ENCODE results near the gene GSE1. TPM values are rescaled to one million over a fixed set of nuclear protein-coding genes. Genes with fewer than 3 reads are reported as not detected.

Gene GSE1
- total RNA-seq, 1 experiment from 2014 or later, result 124 TPM

DNA sequence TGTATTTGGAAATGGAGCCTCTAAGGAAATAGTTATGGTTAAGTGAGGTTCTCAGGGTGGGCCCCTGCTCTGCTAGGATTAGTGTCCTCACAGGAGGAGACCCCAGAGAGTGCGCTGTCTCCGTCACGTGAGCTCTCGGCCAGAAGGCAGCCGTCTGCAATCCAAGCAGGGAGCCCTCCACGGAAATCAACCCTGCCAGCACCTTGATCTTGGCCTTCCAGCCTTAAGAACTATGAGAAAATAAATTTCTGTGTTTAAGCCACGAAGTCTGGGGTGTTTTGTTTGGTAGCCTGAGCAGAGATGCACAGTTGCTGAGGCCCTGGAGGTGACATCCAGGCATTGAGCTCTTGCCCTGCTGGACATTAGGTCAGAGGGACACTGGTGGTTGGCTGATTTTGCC is 32.4 kb upstream of the GSE1 start (continued):
- TF ChIP-seq ZNF532 (CRISPR knock-in tag; IDR thresholded peaks at IDR 0.05; ENCODE audit: borderline replicate concordance) (no peak), ATF3 (CRISPR knock-in tag; conservative IDR thresholded peaks at IDR 0.05) (no peak), TEAD4 (CRISPR knock-in tag; IDR thresholded peaks at IDR 0.05) (no peak), HMGXB4 (CRISPR knock-in tag; IDR thresholded peaks at IDR 0.05) (no peak), SMAD3 (CRISPR knock-in tag; IDR thresholded peaks at IDR 0.05; ENCODE audit: borderline replicate concordance) (no peak), GTF2I (CRISPR knock-in tag; conservative IDR thresholded peaks at IDR 0.05) (no peak), FOXP4 (CRISPR knock-in tag; IDR thresholded peaks at IDR 0.05) (no peak), AFF4 (CRISPR knock-in tag; IDR thresholded peaks at IDR 0.05; ENCODE audit: borderline replicate concordance) (no peak), NFYB (CRISPR knock-in tag; conservative IDR thresholded peaks at IDR 0.05; ENCODE audit: low read depth) (no peak), MYBL2 (CRISPR knock-in tag; IDR thresholded peaks at IDR 0.05) (no peak)
- TF ChIP-seq, protein P1, sequence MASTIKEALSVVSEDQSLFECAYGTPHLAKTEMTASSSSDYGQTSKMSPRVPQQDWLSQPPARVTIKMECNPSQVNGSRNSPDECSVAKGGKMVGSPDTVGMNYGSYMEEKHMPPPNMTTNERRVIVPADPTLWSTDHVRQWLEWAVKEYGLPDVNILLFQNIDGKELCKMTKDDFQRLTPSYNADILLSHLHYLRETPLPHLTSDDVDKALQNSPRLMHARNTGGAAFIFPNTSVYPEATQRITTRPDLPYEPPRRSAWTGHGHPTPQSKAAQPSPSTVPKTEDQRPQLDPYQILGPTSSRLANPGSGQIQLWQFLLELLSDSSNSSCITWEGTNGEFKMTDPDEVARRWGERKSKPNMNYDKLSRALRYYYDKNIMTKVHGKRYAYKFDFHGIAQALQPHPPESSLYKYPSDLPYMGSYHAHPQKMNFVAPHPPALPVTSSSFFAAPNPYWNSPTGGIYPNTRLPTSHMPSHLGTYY (CRISPR knock-in tag; IDR thresholded peaks at IDR 0.05), result no peak
